HL-60 (cell line): ENCODE data around the gene MAP2K5.

Experiments used
- DNase-seq, 2 experiments: peaks; one replicate each; pipeline ENCODE4 v3.0.0-alpha.2; 2010 to 2020; ENCODE audit warnings: low read depth in 1 of 2, low spot score in 1 of 2
- H3K27ac ChIP-seq: fragments of 250-450 bp; sonication (Bioruptor Pico); replicated peaks from 2 replicates; pipeline ENCODE4 v1.5.1; 2020; ENCODE audit warnings: mild to moderate bottlenecking, moderate library complexity
- H3K27me3 ChIP-seq: fragments of 250-450 bp; sonication (Bioruptor Pico); 2 replicates; pipeline ENCODE4 v1.5.1; 2021; ENCODE audit warnings: mild to moderate bottlenecking, moderate library complexity; ENCODE audit not compliant: insufficient read depth, poor library complexity, severe bottlenecking
- H3K4me3 ChIP-seq: replicated peaks from 2 replicates; pipeline ENCODE4 v1.5.1; 2011; ENCODE audit warnings: mild to moderate bottlenecking, control low read depth, low read length; ENCODE audit not compliant: insufficient read depth
- GABPA ChIP-seq: IDR thresholded peaks from 2 replicates; pipeline ENCODE4 v1.6.1; 2012; ENCODE audit warnings: low read depth
- POLR2AphosphoS5 ChIP-seq: IDR thresholded peaks from 2 replicates; pipeline ENCODE4 v1.6.1; 2012; ENCODE audit warnings: low read depth
- SPI1 ChIP-seq: IDR thresholded peaks from 2 replicates; pipeline ENCODE4 v1.6.1; 2012; ENCODE audit warnings: low read depth, mild to moderate bottlenecking, borderline replicate concordance
- TF ChIP-seq, protein P1 (sequence below): IDR thresholded peaks from 2 replicates; pipeline ENCODE4 v1.6.1; 2012; ENCODE audit warnings: low read depth; ENCODE audit not compliant: insufficient replicate concordance
- TF ChIP-seq, protein P2 (sequence below): IDR thresholded peaks from one replicate; pipeline ENCODE4 v1.5.1; 2011; ENCODE audit warnings: low read length, control low read depth, inconsistent platforms; ENCODE audit not compliant: insufficient read depth

Gene MAP2K5

DNA sequence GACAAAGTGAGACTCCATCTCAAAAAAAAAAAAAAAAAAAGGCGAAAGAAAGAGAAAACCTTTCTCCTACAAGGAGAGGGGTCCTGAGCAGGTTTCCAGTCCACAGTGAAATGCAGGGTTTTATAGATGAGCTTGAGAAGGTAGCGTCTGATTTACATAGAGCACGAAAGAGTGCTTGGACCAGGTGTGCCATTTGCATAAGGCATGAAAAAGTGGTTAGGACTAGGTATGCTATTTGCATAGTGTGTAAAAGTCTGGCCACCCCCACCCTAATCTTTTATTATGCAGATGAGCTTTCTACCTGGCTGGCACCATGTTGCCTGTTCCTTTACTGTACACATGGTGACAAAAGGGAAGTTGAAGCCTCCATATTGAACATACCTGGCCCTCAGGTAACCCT is 311.0 kb downstream of the MAP2K5 start:
- H3K4me3 ChIP-seq, result no peak overlapping the region
- H3K27ac ChIP-seq, result no peak overlapping the region
- H3K27me3 ChIP-seq, result no peaks in the 10 kb centered on the region
- DNase-seq, result no peak
- TF ChIP-seq GABPA, result no peak
- TF ChIP-seq, protein P1, sequence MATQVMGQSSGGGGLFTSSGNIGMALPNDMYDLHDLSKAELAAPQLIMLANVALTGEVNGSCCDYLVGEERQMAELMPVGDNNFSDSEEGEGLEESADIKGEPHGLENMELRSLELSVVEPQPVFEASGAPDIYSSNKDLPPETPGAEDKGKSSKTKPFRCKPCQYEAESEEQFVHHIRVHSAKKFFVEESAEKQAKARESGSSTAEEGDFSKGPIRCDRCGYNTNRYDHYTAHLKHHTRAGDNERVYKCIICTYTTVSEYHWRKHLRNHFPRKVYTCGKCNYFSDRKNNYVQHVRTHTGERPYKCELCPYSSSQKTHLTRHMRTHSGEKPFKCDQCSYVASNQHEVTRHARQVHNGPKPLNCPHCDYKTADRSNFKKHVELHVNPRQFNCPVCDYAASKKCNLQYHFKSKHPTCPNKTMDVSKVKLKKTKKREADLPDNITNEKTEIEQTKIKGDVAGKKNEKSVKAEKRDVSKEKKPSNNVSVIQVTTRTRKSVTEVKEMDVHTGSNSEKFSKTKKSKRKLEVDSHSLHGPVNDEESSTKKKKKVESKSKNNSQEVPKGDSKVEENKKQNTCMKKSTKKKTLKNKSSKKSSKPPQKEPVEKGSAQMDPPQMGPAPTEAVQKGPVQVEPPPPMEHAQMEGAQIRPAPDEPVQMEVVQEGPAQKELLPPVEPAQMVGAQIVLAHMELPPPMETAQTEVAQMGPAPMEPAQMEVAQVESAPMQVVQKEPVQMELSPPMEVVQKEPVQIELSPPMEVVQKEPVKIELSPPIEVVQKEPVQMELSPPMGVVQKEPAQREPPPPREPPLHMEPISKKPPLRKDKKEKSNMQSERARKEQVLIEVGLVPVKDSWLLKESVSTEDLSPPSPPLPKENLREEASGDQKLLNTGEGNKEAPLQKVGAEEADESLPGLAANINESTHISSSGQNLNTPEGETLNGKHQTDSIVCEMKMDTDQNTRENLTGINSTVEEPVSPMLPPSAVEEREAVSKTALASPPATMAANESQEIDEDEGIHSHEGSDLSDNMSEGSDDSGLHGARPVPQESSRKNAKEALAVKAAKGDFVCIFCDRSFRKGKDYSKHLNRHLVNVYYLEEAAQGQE, result no peak
- TF ChIP-seq, protein P2, sequence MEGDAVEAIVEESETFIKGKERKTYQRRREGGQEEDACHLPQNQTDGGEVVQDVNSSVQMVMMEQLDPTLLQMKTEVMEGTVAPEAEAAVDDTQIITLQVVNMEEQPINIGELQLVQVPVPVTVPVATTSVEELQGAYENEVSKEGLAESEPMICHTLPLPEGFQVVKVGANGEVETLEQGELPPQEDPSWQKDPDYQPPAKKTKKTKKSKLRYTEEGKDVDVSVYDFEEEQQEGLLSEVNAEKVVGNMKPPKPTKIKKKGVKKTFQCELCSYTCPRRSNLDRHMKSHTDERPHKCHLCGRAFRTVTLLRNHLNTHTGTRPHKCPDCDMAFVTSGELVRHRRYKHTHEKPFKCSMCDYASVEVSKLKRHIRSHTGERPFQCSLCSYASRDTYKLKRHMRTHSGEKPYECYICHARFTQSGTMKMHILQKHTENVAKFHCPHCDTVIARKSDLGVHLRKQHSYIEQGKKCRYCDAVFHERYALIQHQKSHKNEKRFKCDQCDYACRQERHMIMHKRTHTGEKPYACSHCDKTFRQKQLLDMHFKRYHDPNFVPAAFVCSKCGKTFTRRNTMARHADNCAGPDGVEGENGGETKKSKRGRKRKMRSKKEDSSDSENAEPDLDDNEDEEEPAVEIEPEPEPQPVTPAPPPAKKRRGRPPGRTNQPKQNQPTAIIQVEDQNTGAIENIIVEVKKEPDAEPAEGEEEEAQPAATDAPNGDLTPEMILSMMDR, result no peak
- no peak for TF ChIP-seq POLR2AphosphoS5
- no peak for TF ChIP-seq SPI1

DNA sequence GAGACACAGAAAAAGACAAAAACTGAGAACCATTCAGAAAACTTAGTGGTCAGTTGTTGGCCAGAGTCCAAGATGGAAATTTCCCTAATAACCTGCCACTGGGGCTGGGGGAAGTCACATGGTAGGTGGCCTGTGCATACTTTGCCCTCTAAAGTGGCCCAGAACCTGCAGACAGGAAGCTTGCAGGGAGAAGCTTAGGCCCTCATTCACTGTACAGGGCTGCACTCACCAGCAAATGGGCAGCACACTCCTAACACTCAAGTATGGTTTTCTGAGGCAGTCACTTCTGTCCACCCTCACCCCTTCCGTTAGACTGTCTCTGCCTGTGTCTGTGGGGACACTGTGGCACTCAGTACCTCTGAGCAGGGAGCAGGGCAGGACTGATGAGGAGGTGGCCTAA is 311.9 kb downstream of the MAP2K5 start:
- TF ChIP-seq GABPA (no peak), SPI1 (no peak), POLR2AphosphoS5 (no peak)
- TF ChIP-seq, protein P2, result no peak
- TF ChIP-seq, protein P1, result no peak
- no peaks in the 10 kb centered on the region for H3K27me3 ChIP-seq
- DNase-seq, result no peak
- H3K27ac ChIP-seq, result no peak overlapping the region
- no peak overlapping the region for H3K4me3 ChIP-seq

DNA sequence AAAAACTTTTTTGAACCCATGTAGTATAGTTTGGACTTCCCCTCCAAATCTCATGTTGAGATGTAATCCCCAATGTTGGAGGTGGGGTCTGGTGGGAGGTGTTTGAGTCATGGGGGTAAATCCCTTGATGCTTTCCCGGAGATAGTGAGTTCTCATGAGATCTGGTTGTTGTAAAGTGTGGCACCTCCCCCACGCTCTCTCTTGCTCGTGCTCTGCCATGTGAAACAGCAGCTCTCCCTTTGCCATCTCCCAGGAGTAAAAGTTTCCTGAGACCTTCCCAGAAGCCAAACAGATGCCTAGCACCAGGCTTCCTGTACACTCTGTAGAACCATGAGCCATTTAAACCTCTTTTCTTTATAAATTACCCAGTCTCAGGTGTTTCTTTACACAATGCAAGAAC is 313.3 kb downstream of the MAP2K5 start:
- Histone ChIP-seq H3K4me3 (no peak overlapping the region), H3K27me3 (no peaks in the 10 kb centered on the region), H3K27ac (no peak overlapping the region)
- DNase-seq, result no peak
- TF ChIP-seq, protein P1, result no peak
- no peak for TF ChIP-seq GABPA
- TF ChIP-seq POLR2AphosphoS5, result no peak
- TF ChIP-seq SPI1, result no peak
- TF ChIP-seq, protein P2, result no peak
